Stimulated activated CD4-positive, alpha-beta T cell treated with anti-CD3 and anti-CD28 coated beads, Interleukin-1b, Interleukin-23, amount 100 ng/mL, for 48 hours (primary cell): ENCODE results near the gene POLR1C.
"Not testable (repeated sequence)": the region's sequence is repeated elsewhere in the genome, so short reads cannot be mapped to it uniquely, and the experiment has no call there.

ENCODE experiments used
- DNase-seq: peaks from one replicate; pipeline ENCODE4 v3.0.0-alpha.2; 2020

The POLR1C gene, protein sequence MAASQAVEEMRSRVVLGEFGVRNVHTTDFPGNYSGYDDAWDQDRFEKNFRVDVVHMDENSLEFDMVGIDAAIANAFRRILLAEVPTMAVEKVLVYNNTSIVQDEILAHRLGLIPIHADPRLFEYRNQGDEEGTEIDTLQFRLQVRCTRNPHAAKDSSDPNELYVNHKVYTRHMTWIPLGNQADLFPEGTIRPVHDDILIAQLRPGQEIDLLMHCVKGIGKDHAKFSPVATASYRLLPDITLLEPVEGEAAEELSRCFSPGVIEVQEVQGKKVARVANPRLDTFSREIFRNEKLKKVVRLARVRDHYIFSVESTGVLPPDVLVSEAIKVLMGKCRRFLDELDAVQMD

DNA sequence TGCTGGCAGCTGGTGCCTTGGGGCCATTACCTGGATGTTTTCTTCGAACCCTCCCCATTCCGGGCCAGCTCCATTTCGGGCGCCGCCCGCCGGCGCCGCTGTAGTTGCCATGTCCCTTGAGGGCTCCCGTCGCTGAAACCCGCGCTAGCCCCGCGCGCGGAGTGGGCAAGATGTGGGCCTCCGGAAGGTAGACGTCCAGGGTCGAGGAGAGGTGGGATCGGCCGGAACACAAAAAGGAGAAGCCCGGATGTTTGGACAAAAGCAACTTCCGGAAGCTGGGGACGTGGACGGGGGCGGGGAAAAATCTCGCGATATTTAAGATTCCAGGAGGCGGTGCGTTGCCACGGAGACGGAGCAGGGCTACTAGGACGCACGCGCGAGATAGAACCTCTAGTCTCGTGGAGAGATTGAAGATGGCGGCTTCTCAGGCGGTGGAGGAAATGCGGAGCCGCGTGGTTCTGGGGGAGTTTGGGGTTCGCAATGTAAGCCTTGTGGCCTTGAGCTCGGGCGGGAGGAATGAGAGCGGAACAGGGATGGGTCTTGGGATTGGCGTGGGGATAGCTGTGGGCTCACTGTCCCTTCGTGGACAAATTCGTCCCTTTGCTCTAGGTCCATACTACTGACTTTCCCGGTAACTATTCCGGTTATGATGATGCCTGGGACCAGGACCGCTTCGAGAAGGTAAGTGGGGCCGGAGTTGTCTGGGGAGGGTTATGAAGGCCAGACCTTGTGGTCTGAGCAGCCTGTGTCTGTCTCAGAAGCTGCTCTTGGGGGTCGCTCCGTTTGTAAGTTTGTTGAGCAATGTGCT, at the start of gene POLR1C, which contains the start of gene YIPF3:
TSS of gene POLR1C (plus strand) at position 393 of the 808 bp plus-strand sequence. CDS start at position 414, 21 bp downstream.
TSS of gene YIPF3 (minus strand) at position 230 of the 808 bp plus-strand sequence. CDS start at position 111, 119 bp downstream.
- DNase-seq: peak; percentile 98

DNA sequence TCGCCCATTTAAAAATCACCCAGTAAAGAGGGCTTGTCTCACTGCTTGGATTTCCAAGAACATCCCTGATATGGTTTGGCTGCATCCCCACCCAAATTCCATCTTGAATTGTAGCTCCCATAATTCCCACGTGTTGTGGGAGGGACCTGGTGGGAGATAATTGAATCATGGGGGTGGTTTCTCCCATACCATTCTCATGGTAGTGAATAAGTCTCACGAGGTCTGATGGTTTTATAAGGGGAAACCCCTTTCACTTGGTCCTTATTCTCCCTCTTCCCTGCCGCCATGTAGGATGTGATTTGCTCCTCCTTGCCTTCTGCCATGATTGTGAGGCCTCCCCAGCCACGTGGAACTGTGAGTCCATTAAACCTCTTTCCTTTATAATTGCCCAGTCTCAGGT, 49.6 kb upstream of the POLR1C start:
- DNase-seq: not testable (repeated sequence)

DNA sequence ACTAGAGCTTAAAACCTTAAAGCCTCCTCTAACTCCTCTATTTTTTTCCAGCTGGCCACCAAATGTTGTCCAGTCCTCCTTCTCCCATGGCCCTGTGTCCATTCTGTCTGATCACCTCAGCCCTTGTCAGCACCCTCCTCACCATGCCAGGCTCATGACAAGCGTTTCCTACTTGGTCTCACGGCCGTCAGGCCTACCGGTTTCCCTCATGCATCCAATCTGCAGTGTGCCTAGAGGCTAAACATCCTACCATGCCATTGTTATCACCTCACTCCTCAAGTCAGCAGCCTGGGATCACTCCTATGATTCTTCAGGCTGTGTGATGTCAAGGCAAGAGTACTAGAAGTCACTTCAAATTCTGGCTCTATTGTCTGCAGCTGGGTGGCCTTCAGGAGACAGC, 49.1 kb upstream of the POLR1C start:
- no peak for DNase-seq

DNA sequence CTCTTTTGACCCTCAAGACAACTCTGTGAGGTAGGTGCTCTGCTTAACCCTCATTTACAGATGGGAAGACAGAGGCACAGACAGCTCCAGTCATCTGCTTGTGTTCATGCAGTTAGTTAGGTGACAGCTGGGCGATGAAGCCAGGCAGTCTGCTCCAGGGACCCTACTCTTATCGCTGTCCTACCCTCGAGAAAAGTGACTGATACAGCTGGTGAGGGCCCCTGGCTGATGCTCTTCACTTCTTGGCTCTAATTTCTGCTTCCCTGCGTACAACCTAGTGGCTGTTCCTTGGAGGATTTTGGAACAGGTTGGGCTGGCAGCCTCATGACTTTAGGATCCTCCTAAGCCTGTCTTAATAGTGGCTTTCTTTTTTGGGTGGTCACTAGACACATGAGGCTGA, 48.6 kb upstream of the POLR1C start:
- DNase-seq: no peak

DNA sequence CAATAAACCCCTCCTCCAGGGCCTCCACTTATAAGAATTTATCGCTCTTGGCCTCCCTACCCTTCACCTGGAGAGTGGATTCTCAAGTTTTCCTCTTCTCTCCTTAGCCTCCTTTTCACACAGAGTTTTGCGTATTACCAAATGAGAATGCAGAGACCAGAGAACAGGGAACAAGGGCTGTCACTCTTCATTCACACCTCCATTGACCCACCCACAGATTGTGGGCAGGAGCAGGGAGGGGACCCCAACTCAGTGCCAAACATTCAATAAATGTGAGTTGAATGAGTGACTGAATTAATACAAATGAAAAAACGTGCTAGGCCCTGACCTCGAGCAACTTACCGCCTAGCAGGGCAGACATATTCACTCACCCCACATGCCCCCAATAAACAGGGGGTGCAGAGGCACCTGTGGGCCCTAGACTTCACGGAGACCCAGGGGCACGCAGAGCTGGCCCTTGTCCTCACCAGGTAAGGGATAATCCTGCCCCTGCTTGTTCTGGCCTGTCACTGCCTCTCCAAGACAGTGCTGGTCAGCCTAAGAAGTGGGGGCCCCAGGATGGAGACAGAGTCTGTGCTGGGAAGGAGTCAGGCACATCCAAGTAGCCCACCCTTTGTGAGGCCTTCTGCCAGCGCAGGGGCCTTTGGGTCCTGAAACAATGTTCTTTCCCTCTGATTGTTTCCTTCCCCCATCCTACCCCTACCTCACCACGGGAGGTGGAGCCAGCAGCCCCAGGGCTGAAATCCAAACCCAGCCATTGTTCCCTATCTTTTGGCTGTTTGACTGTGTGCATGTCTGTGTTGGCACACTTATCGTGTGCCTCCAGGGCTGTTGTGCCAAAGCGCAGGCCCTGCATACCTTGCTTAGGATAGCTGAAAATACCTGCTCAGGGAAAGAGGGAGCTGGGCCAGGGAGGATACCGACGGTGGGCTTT, 47.9 kb upstream of the POLR1C start:
- no peak for DNase-seq

DNA sequence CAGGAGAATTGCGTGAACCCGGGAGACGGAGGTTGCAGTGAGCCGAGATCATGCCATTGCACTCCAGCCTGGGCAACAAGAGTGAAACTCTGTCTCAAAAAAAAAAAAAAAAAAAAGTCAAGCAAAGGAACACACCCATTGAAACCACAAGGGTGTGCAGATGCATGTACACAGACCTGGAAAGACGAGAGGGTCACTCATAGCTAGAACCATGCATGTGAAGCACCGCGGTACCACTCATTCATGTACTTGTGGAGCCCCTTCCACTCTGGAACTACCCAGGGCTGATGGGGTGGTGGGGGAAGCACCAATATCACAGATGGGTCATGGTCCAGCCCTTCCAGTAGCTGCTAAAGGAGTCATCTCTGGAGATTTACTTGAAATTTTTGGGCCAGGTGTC, 46.9 kb upstream of the POLR1C start:
- peak; percentile 12 for DNase-seq

DNA sequence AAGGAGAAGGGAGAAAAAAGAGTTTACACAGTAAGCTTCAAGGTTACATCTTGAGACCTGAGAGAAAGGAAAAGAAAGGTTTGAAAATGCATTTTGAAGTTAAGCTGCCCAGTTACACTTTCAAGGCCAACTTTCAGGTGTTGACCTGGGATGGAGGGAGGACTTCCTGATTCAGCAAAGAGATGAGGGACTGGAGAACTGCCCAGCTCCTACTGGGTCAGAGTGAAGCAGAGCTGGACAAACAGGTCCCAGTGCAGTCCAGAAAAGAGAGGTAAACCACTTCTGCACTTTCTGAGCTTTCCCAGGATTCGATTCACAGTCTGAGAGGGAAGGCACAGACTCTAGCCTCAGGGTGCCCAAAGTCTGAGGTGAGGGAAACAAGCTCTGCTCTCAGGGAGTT, 45.5 kb upstream of the POLR1C start:
- no peak for DNase-seq

DNA sequence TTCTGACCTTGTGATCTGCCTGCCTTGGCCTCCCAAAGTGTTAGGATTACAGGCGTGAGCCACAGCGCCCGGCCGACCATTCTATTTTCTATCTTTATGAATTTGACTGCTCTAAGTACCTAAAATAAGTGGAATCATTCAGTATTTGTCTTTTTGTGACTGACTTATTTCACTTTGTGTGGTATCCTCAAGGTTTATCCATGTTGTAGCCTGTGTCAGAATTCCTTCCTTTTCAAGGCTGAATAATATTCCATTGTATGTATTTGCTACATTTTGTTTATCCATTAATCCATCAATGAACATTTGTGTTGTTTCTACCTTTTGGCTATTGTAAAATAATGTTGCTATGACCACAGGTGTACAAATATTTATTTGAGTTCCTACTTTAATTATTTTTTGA, 44.4 kb upstream of the POLR1C start:
- no peak for DNase-seq

DNA sequence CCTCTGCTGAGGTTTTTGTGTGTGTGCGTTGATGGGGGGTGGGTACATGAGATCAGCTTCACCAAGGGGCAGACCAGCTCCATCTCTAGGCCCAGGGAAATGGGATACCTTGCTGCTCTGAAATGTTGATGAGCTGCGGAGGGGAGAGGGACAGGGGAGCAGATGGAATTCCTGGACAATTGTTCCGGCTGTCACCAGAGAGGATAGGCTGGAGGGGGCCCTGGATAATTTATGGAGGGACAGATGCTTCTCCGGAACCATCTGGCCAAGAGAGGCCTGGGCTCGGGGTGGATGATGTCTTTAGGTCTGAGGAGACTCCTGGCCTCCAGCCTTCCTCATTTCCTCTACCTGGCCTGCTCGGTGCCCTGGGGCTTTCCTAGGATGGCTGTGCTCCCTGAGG, 41.4 kb upstream of the POLR1C start:
- DNase-seq: no peak

DNA sequence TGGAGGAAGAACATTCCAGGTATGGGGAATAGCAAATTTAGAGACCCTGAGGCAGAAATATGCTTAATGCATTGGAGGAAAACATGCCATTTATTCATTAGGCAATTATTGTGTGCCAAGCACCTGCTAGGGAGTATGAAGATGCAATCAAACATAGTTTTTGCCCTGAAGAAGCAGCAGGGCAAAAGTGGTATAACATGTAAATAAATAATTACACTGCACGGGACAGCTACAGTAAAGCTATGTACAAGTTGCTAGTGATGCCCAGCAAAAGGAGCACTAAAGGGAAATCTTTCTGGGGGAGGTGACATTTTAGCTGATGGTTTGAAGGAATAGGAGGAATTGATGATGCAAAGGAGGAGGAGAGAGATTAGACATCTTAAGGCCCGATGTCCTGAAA, 40.1 kb upstream of the POLR1C start:
- DNase-seq: no peak

DNA sequence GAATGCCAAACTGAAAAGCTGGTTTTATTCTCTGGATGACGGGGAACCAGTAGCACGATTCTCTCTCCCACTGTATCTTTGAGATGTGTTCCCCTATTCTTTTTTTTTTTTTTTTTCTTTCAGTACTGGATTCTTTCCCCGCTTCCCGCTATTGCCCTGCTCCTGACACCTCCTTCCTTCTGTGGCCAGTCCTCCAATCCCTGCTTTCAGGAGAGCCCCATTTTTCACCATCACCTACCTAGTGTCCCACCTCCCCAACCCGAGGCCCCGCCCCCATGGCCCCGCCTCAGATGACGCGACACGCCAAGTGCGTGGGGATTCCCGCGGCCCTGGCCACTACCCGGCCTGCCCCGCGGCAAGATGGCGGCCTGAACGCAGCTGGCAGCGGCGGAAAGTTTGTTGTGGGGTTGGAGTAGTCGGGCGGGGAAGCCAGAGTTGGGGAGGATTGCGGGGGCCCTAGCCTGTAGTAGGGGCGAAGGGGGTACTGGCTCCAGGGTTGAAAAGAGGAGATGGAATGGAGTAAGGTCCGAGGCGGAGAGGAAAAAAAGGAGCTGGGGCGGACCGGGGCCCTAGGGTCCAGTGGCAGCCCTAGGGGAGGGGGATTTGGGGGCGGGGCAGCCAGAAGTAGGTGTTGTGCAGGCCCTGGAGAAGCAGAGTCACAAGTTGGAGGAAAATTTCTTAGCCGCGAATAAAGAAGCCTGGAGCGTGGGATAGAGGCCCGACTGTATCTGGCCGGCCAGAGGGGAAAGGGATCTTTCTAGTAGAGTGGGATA, 39.5 kb upstream of the POLR1C start, which contains the start of gene TJAP1:
TSS of gene TJAP1 (plus strand) at position 336 of the 773 bp plus-strand sequence. CDS start 21,432 bp downstream, outside the sequence.
- DNase-seq: peak; percentile 95

DNA sequence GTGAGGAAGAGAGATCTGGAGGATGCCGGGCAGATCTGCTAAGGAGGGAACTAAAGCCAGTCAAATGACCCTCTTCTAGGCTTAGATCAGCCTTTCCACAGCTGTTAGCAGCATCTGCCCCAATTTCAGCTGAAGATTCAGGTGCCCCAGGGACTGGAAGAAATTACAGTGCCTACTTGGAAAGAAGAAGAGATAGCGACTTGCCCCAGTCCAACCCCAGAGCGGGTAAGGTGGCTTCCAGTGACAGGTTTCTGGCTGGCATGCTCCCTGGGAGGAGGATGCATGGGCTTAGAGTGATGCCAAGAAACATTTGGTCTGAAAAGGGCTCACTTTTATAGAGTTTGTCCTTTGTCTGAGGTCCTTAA, 38.9 kb upstream of the POLR1C start:
- no peak for DNase-seq

DNA sequence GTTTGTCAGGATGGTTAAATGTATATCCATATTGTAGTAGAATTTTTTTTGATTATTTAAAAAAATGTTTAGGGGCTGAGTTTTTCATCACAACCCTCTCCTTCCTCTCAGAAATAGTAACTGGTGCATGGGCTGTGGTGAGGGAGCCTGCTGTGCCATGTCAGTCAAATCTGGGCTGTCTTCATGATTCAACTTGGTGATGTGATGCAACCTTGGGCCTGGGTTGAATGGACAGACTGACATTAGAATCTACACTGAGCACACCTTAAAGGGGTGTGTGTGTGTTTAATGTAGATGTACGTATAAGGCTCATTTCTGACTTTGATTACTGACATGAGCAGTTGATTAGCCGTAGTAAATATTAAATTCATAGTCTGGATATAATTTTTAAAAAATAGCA, 35.8 kb upstream of the POLR1C start:
- DNase-seq: peak; percentile 38

DNA sequence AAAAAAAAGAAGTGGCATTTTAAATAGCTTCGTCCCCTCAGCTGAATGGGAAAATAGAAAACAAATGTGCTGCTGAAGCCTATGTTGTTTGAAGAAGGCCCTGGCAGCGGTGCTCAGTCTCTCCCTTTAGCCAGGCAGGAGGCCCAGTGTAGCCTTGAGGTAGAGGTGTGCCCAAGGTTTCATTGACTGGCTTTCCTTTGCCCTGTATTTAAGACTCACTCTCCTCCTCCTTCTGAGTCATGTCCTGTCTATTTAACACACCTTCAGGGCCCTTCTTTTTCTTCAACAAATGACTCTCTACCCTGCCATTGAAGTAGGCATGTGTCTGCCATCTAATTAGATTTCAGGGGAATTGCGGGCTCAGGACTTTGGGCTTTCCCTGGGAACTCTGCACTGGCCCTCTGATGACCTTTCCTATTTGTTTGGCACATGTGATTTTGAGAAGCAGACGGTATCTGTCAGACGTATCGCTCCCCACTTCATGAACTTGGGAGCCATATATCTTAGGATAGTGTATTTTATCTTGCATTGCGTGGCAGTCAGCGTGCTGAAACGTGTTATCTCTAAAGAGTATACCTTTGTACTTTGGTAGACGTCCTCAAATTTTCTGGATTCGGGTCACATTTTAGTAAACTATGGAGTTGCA, 35.2 kb upstream of the POLR1C start:
- no peak for DNase-seq

DNA sequence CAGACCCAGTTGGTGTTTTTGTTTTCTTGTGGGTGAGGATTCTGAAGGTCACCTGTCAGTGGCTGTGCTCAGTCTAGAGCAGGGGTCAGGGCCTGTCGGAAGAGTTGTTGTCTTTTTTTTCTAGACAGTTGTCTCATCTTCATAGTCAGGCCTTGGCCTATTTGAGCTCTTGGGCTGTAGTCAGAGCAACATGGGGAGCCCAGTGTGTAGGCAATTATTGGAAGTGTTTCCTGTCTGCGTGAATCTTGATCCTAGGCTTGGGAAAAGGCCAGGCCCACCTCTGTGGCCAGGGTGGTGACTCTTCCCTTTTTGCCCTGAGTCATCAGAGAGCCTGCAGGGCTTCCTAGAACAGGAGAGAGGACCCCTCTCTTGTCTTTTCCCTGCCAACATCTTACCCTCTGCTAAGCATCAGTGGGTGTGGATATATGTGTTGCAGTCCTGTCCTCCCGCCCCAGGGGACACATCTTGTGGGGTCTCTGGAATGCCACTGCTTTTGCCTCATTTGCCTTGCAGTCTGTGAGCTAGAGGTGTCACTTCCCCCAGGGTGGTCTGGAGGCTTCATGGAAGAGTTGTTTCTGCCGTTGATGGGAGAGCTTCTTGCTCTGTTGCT, 28.1 kb upstream of the POLR1C start:
- no peak for DNase-seq

DNA sequence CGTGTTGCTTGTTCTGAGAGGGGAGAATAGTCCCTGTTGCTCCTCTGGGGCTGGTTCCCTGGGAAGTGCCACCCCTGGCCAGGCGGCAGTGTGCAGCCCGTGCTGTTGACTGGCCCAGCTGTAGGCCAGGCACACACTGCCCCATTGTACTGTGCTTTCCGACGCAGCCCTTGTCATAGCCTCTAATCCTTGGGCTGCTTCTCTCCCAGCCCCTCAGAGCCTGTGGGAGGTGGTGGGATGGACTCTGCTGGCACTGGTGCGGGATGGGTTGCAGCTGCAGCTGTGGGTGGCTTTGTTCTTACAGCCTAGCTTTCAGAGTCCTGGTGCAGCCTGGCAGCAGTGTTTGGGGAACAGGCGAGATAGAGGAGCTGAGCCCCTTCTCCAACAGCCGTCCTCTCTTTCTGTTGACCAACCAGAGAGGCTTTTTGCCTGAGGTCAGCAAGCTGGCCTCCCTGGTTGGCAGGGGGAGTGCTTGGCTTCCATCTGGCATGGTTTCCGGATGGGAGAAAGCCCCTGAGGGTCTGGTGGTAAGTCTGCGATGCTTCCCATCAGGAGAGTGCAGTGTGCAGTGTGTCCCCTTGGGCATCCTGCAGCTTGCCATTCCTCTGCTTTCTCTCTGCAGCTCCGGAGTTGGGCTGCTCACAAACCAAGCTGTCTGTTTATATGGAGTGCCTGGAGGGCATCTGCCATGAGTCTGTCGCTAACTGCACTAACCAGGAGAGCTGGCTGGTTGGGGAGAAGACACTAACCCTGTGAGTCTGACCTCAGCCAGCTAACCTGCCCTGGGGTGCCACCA, 27.4 kb upstream of the POLR1C start:
- no peak for DNase-seq

DNA sequence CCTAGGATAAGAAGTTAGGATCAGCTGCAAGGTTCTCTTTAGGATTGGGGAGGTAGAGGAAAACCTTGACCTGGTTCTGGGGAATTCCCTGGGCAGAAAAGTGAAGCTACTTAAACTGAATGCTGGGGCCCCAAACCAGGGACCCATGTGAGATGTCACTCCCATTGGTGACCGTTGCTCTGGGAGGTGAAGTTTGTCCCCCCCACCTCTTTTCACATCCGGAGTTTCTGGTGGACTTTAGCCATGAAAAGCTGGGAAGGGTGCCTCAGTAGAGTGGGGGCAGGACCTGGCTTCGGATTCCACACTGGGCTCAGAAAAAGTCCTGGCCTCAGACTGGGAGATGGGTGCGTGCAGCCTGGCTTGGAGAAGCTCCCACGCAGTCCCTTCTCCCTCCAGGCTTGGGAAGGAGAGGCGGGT, 26.4 kb upstream of the POLR1C start:
- DNase-seq: no peak

DNA sequence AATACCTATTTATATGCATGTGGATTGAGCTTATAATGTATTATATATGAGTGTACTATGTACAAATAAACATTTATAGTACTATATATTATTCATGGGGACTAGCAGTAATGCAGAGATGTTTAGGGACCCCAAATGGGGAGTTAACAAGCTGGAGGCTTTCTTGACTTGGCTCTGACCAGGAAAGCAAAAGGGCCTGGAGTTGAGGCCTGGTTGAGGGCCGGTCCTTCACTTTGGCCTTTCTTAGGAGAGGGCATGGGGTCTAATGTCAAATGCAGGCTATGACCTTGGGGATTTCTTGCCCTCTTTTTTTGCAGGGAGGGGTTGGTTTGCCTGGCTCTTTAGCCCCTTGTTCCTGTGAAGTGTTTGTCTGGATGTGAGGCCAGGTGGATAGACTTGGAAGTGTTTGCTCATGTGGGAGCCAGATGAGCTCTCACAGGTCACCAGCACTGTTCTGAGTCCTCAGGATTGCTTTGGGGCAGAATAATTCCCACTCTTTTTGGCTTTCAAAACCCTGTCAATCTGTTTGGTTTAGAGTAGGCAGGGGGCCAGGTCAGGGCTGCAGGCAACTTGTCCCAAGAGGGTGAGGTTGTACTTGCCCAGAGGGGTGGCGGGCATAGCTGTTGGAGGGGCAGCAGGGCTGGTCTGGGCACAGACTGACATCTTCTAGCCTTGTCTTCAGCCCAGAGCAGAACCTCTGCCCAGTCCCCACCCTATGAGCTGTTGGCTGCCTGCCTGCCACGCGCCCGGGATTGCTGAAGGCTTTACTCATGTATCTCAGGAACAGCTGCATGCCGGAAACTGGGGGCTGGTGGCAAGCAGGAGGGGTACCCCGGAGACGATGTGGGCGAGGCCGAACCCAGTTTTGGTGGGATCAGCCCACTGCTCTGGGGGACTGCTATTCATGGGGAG, 24.9 kb upstream of the POLR1C start:
- DNase-seq: no peak

DNA sequence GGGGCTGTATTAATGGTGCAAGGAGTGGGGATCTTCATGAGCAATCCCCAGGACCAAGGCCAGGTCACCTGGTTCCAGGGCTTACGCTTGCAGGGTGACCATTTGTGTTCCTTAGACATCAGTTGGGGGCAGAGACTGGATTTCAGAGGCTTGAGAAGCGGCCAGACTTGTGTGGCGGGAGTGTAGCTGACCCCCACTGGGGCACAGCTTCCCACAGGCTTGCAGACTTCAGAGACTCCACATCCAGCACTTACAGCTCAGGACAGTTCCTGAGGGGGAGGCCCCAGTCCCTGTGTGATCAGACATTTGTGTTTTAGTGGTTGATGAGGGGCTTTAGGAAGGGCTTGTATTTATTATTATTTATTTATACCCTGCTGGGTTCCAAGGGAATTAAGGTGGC, 24.2 kb upstream of the POLR1C start:
- no peak for DNase-seq
